HG02798 (cell line): Measurements from ENCODE around the gene NUF2.

Source experiments
- ATAC-seq: cut with Tn5 transposase; IDR thresholded peaks from one replicate; pipeline ENCODE4 v1.9.1; 2021; ENCODE audit warnings: mild to moderate bottlenecking; ENCODE audit not compliant: unreplicated experiment, poor library complexity

Gene NUF2

GRCh38 chr1:163397451-163398200 is 75.9 kb downstream of the NUF2 start:
- ATAC-seq = no peak

GRCh38 chr1:163399001-163399400 is 77.2 kb downstream of the NUF2 start:
- ATAC-seq = no peak

- ATAC-seq = no peak
Observed at GRCh38 chr1:163399976-163400601, 78.3 kb downstream of the NUF2 start.

- no peak for ATAC-seq
Observed at GRCh38 chr1:163401211-163401610, 79.5 kb downstream of the NUF2 start.
